ENCODE results near the gene SDCCAG8. TPM values are rescaled to one million over a fixed set of nuclear protein-coding genes. Genes with fewer than 3 reads are reported as not detected.

SDCCAG8 gene
- total RNA-seq, 1 donor from 2014 or later = 24.5 TPM

- Histone ChIP-seq H3K27me3 (ENCODE audit: insufficient read depth, low read length) (no peaks in the 10 kb centered on the region), H3K79me2 (ENCODE audit: insufficient read depth, low read length) (peaks cover 46% of the 10 kb centered on the region), H3K27ac (ENCODE audit: low read depth, low read length) (peak overlapping the region; percentile 75), H3K36me3 (ENCODE audit: insufficient read depth, low read length) (peaks cover 12% of the 10 kb centered on the region), H3K9me3 (ENCODE audit: insufficient read depth, low read depth, low read length) (no peaks in the 10 kb centered on the region), H2AFZ (ENCODE audit: low read depth, low read length) (no peak overlapping the region), H3K4me3 (ENCODE audit: insufficient read depth, low read depth, low read length) (no peak overlapping the region), H3K4me1 (ENCODE audit: insufficient read depth, low read length) (peaks cover 15% of the 10 kb centered on the region), H3K4me2 (ENCODE audit: low read length) (peak overlapping the region; percentile 32), H4K20me1 (ENCODE audit: insufficient read depth, low read length) (no peaks in the 10 kb centered on the region), H3K9ac (ENCODE audit: low read length) (peak overlapping the region; percentile 44)
- FAIRE-seq (no peak), DNase-seq (ENCODE audit: low read depth) (no peak)
- H3K27me3 Mint-ChIP-seq (ENCODE audit: low read depth, unreplicated experiment) = no peaks in the 10 kb centered on the region
- no peaks in the 10 kb centered on the region for H3K9me3 Mint-ChIP-seq (ENCODE audit: unreplicated experiment)
- TF ChIP-seq EZH2 (IDR thresholded peaks at IDR 0.05; ENCODE audit: insufficient read depth, low read length) = no peak
- TF ChIP-seq, protein P1, sequence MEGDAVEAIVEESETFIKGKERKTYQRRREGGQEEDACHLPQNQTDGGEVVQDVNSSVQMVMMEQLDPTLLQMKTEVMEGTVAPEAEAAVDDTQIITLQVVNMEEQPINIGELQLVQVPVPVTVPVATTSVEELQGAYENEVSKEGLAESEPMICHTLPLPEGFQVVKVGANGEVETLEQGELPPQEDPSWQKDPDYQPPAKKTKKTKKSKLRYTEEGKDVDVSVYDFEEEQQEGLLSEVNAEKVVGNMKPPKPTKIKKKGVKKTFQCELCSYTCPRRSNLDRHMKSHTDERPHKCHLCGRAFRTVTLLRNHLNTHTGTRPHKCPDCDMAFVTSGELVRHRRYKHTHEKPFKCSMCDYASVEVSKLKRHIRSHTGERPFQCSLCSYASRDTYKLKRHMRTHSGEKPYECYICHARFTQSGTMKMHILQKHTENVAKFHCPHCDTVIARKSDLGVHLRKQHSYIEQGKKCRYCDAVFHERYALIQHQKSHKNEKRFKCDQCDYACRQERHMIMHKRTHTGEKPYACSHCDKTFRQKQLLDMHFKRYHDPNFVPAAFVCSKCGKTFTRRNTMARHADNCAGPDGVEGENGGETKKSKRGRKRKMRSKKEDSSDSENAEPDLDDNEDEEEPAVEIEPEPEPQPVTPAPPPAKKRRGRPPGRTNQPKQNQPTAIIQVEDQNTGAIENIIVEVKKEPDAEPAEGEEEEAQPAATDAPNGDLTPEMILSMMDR (IDR thresholded peaks at IDR 0.05; ENCODE audit: insufficient read depth, low read depth, low read length) = no peak
- peak overlapping the region; percentile 95 for H3K27ac Mint-ChIP-seq (ENCODE audit: unreplicated experiment)
- H3K36me3 Mint-ChIP-seq (ENCODE audit: low read depth, unreplicated experiment) = peaks cover 21% of the 10 kb centered on the region
- peaks cover 36% of the 10 kb centered on the region for H3K4me1 Mint-ChIP-seq (ENCODE audit: low read depth, unreplicated experiment)
- no peak overlapping the region for H3K4me3 Mint-ChIP-seq (ENCODE audit: unreplicated experiment)
Observed at GRCh38 chr1:243293941-243294722, 38.3 kb downstream of the SDCCAG8 start.

DNA sequence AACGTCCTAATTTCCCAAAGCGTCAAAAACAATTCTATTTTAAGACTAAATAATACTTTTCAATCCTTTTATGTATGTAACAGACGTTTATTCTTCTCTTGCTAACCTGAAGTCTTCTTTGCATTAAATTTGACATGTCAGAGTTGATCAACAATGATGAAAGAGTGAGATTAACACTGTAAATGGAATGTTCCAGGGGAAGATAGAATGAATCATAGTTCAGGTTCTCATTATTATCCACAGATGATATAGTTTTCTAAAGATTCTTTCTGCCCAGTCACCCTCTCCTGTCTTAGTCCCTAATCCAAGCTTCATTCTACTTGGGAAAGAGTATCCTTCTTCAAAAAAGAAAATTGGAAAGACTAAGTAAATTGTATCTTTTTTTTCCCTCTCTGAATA lies 38.9 kb downstream of the SDCCAG8 start:
- Histone ChIP-seq H3K27me3 (ENCODE audit: insufficient read depth, low read length) (no peaks in the 10 kb centered on the region), H3K4me2 (ENCODE audit: low read length) (peak overlapping the region; percentile 32), H4K20me1 (ENCODE audit: insufficient read depth, low read length) (no peaks in the 10 kb centered on the region), H3K4me1 (ENCODE audit: insufficient read depth, low read length) (peaks cover 15% of the 10 kb centered on the region), H3K36me3 (ENCODE audit: insufficient read depth, low read length) (peaks cover 10% of the 10 kb centered on the region), H3K9ac (ENCODE audit: low read length) (peak overlapping the region; percentile 44), H3K79me2 (ENCODE audit: insufficient read depth, low read length) (peaks cover 40% of the 10 kb centered on the region), H3K9me3 (ENCODE audit: insufficient read depth, low read depth, low read length) (no peaks in the 10 kb centered on the region), H3K27ac (ENCODE audit: low read depth, low read length) (peak overlapping the region; percentile 75), H3K4me3 (ENCODE audit: insufficient read depth, low read depth, low read length) (no peak overlapping the region), H2AFZ (ENCODE audit: low read depth, low read length) (no peak overlapping the region)
- Mint-ChIP-seq H3K36me3 (ENCODE audit: low read depth, unreplicated experiment) (peaks cover 19% of the 10 kb centered on the region), H3K4me1 (ENCODE audit: low read depth, unreplicated experiment) (peaks cover 36% of the 10 kb centered on the region), H3K27ac (ENCODE audit: unreplicated experiment) (peak overlapping the region; percentile 95), H3K9me3 (ENCODE audit: unreplicated experiment) (no peaks in the 10 kb centered on the region), H3K4me3 (ENCODE audit: unreplicated experiment) (no peak overlapping the region), H3K27me3 (ENCODE audit: low read depth, unreplicated experiment) (no peaks in the 10 kb centered on the region)
- DNase-seq (ENCODE audit: low read depth) (peak; percentile 73), FAIRE-seq (peak; percentile 93)
- no peak for TF ChIP-seq EZH2 (IDR thresholded peaks at IDR 0.05; ENCODE audit: insufficient read depth, low read length)
- TF ChIP-seq, protein P1 (IDR thresholded peaks at IDR 0.05; ENCODE audit: insufficient read depth, low read depth, low read length) = no peak

DNA sequence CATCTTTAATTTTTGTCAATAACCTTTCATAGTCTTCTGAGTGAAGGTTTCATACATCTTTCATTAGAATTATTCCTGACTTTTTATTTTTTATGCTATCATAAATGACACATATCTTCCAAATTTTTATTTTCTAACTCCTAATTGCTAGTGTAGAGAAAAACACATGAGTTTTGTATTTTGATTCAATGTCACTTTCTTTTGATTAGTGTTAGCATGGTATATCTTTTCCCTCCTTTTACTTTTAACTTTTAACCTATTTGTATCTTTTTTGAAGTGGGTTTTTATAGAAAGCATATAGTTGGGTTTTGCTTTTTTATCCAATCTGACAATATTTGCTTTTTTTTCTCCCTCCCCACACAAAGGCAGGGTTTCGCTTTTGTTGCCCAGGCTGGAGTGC lies 43.2 kb downstream of the SDCCAG8 start:
- H2AFZ ChIP-seq (ENCODE audit: low read depth, low read length) = no peak overlapping the region
- FAIRE-seq (no peak), DNase-seq (ENCODE audit: low read depth) (no peak)
- no peaks in the 10 kb centered on the region for H3K9me3 Mint-ChIP-seq (ENCODE audit: unreplicated experiment)
- H3K27ac Mint-ChIP-seq (ENCODE audit: unreplicated experiment) = no peak overlapping the region
- peaks cover 4% of the 10 kb centered on the region for H3K79me2 ChIP-seq (ENCODE audit: insufficient read depth, low read length)
- no peak overlapping the region for H3K27ac ChIP-seq (ENCODE audit: low read depth, low read length)
- H3K4me3 ChIP-seq (ENCODE audit: insufficient read depth, low read depth, low read length) = no peak overlapping the region
- no peak overlapping the region for H3K4me3 Mint-ChIP-seq (ENCODE audit: unreplicated experiment)
- H3K4me1 ChIP-seq (ENCODE audit: insufficient read depth, low read length) = peaks cover 9% of the 10 kb centered on the region
- no peaks in the 10 kb centered on the region for H3K9me3 ChIP-seq (ENCODE audit: insufficient read depth, low read depth, low read length)
- no peaks in the 10 kb centered on the region for H3K27me3 ChIP-seq (ENCODE audit: insufficient read depth, low read length)
- H3K36me3 Mint-ChIP-seq (ENCODE audit: low read depth, unreplicated experiment) = peaks cover 22% of the 10 kb centered on the region
- no peak overlapping the region for H3K9ac ChIP-seq (ENCODE audit: low read length)
- no peaks in the 10 kb centered on the region for H3K27me3 Mint-ChIP-seq (ENCODE audit: low read depth, unreplicated experiment)
- no peak overlapping the region for H3K4me2 ChIP-seq (ENCODE audit: low read length)
- peaks cover 21% of the 10 kb centered on the region for H3K36me3 ChIP-seq (ENCODE audit: insufficient read depth, low read length)
- H4K20me1 ChIP-seq (ENCODE audit: insufficient read depth, low read length) = no peaks in the 10 kb centered on the region
- H3K4me1 Mint-ChIP-seq (ENCODE audit: low read depth, unreplicated experiment) = peaks cover 13% of the 10 kb centered on the region
- TF ChIP-seq, protein P1 (IDR thresholded peaks at IDR 0.05; ENCODE audit: insufficient read depth, low read depth, low read length) = no peak
- no peak for TF ChIP-seq EZH2 (IDR thresholded peaks at IDR 0.05; ENCODE audit: insufficient read depth, low read length)

Data from astrocyte (in vitro differentiated cells and primary cell).